AG09319 (cell line): Measurements from ENCODE around the gene ATL3.
"Not testable (repeated sequence)": the region's sequence is repeated elsewhere in the genome, so short reads cannot be mapped to it uniquely, and the experiment has no call there.

Source experiments
- DNase-seq: peaks from one replicate; pipeline ENCODE4 v3.0.0-alpha.2; 2010; ENCODE audit warnings: low read depth; ENCODE audit errors: extremely low read depth
- CTCF ChIP-seq: IDR thresholded peaks from 2 replicates; pipeline ENCODE4 v1.5.1; 2011; ENCODE audit warnings: low read depth, mild to moderate bottlenecking, inconsistent platforms, low read length, moderate library complexity

The ATL3 gene

DNA sequence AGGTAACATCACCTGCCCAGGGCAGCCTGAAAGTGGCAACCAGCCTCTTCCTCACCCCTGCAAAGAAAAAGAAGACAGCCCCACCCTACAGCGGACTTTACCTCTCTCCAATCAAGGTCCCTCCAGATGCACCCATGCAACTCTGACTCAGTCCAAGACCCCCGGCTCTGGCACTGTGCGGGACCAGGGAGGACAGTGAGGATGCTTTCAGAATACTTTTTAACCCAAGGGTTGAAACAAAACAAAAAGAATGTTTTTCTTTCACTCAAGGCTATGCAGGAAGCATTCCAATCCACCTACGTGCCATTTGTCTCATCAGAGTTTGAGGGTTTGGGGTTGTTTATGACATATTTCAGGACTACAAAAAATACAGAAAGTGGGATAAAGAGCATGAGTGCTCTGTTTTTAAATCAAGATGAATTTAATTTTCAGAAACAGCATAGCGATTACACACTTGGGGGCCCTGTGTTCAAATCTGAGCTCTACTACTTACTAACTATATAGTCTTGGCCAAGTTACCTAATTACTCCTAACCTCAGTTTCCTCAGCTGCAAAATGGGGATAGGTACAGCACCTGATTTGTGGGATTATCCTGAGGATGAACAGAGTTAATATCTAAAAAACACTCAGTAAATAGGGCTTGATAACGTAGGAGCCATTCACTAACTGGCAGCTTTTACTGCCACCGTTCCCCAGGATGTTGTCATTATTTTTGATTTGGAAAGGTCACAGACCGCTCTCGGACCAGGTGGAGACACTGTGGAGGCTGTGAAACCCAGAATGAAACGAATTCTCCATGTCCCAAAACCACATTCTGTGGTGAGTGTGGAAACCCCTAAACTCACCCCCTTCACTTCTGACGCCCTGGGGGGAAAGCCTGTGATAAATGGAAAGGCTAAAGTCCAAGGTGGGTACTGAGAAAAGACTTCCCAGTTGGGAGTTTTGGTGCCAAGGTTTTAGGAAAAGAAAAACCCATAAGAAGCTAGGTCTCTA, 62.5 kb downstream of the ATL3 start:
- DNase-seq = no peak
- TF ChIP-seq CTCF = no peak

DNA sequence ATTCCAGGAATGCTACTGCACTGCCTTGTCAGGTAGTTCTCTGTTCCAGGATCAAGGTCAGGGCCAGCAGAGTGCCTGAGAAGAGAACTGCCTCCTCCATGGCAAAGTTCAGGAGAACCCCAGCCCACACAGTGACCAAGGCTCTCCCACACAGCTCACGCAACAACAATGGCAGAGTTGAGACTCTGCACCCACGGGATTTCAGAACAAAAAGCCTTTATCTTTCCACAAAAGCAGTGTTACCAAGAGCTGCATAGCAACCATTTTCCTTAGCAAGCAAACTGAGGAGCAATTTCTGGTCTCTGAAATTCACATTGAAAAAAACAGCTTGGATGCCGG, 68.0 kb downstream of the ATL3 start:
- no peak for TF ChIP-seq CTCF
- no peak for DNase-seq

GRCh38 chr11:63602290-63603179, 68.6 kb downstream of the ATL3 start:
- not testable (repeated sequence) for DNase-seq

- peak; percentile 19 for DNase-seq
- TF ChIP-seq CTCF = no peak
Observed at GRCh38 chr11:63599211-63600122, 71.7 kb downstream of the ATL3 start.

DNA sequence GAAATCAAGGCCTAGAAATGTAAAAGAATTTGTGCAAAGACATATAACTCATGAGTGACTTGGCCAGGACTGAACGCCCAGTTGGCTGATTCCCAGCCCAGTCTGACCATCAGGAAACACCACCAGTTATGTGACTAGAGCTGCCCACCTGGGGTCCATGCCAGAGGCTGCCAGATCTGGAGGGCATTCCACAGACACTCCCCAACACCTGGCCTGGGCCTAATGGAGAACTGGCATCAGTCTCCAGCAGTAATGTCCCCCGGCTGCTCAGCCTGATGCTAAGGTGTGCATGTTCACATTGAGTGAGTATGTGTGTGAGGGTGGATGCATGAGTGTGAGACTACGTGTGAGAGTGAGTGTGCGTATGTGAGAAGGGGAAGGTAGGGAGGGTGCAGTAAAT, 72.6 kb downstream of the ATL3 start:
- DNase-seq = no peak
- TF ChIP-seq CTCF = no peak

DNA sequence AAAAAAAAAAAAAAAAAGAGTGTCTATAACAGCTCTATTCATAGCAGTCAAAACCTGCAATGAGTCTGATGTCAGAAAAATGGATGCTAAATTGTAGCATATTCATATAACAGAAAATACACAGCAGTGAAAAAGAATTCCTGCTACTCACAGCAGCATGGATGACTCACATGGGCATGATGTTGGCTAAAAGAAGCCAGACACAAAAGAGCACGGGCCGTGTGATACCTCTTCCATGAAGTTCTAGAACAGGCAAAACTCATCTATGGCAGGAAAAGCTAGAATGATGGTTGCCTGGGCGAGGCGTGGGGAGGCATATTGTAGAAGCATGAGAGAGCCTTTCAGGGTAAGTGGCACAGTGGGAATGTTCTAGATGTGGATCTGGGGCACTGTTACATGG, 75.9 kb downstream of the ATL3 start:
- DNase-seq = no peak
- TF ChIP-seq CTCF = no peak

DNA sequence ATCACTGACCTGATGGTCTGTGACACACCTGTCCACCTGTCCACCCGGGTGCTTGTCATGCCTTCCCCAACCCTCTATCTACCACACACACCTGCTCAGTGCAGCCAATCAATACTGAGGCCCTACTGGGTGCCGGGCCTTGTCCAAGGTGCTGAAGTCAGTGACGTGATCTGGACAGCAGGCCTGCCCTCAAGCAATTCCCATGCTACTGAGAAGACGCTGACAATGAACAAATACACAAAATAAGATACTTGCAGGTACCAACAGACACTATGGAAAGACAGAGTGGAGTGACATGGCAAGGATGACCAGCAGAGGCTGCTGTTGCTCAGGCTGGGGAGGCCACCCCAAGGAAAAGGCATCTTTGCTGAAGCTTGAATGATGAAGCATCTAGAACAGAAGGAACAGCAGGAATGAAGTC, 78.2 kb downstream of the ATL3 start:
- peak; percentile 52 for TF ChIP-seq CTCF
- no peak for DNase-seq
